Upper lobe of right lung (tissue), 1 donor: ENCODE data around the gene ZC3H7A. TPM values are rescaled to one million over a fixed set of nuclear protein-coding genes. Genes with fewer than 3 reads are reported as not detected.

ENCODE experiments used
- ATAC-seq: fragments of 200-7000 bp; cut with Tn5 transposase; one replicate; pipeline ENCODE4 v1.9.1; 2020; ENCODE audit warnings: mild to moderate bottlenecking, moderate library complexity
- DNase-seq: peaks from one replicate; pipeline ENCODE4 v3.0.0-alpha.2; 2020
- H3K27ac ChIP-seq: fragments of 200-600 bp; one replicate; pipeline ENCODE4 v1.8.0; 2022
- H3K27me3 ChIP-seq: fragments of 200-600 bp; one replicate; pipeline ENCODE4 v1.8.0; 2022; ENCODE audit warnings: mild to moderate bottlenecking
- H3K36me3 ChIP-seq: fragments of 200-600 bp; one replicate; pipeline ENCODE4 v1.8.0; 2022
- H3K4me1 ChIP-seq: fragments of 200-600 bp; one replicate; pipeline ENCODE4 v1.8.0; 2022
- H3K4me3 ChIP-seq: fragments of 200-600 bp; one replicate; pipeline ENCODE4 v1.8.0; 2022; ENCODE audit warnings: mild to moderate bottlenecking
- H3K9me3 ChIP-seq: fragments of 200-600 bp; one replicate; pipeline ENCODE4 v1.8.0; 2022
- intact Hi-C: fragments of 100-400 bp; cut with DNase I; formaldehyde crosslinking; loops from one replicate; pipeline ENCODE4 v1.11.0; 2022
- total RNA-seq: library from RNA; stranded (reverse); fragmentation: NEBNext Ultra II Directional; extraction: Animal tissue kit (Norgen Biotek cat#: 25700); gene quantifications from one replicate; pipeline ENCODE4 v1.2.1, GENCODE V29; 2021
- TF ChIP-seq, protein P1 (sequence below): fragments of 200-600 bp; IDR thresholded peaks from one replicate; pipeline ENCODE4 v1.8.0; 2022; ENCODE audit warnings: antibody characterized with exemption
- donor health status: DM: no; HTN: yes; CAD: no; lungs with severe emphysema.

Gene ZC3H7A
- total RNA-seq, 1 donor from 2014 or later, result 71.2 TPM

DNA sequence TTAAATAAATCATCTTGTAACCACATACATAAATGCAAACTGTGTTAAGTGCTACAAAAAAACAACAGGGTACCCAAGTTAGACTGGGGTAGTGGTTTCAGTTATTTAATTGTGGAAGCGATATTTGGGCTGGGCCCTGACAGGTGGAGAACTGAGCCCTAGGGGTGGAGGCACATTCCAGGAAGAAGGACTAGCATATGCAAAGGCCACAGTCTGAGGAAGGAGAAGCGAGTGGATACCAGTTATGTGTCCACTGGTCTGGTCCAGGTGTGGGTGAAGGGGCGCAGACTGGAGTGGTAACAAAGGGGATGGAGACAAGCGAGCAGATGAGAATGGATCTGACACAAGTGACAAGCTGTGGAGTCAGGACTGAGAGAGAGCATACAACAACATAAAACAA is 77.3 kb downstream of the ZC3H7A start:
- Histone ChIP-seq H3K27ac (no peak overlapping the region), H3K36me3 (peaks cover 72% of the 10 kb centered on the region), H3K4me3 (no peak overlapping the region), H3K4me1 (peaks cover 27% of the 10 kb centered on the region), H3K27me3 (no peaks in the 10 kb centered on the region), H3K9me3 (no peaks in the 10 kb centered on the region)
- DNase-seq (no peak), ATAC-seq (no peak)
- intact Hi-C loops, result loop anchor here (10.0 kb wide), 1 partner anchor 185 kb away; no protein-coding TSS in a partner anchor
- TF ChIP-seq, protein P1, sequence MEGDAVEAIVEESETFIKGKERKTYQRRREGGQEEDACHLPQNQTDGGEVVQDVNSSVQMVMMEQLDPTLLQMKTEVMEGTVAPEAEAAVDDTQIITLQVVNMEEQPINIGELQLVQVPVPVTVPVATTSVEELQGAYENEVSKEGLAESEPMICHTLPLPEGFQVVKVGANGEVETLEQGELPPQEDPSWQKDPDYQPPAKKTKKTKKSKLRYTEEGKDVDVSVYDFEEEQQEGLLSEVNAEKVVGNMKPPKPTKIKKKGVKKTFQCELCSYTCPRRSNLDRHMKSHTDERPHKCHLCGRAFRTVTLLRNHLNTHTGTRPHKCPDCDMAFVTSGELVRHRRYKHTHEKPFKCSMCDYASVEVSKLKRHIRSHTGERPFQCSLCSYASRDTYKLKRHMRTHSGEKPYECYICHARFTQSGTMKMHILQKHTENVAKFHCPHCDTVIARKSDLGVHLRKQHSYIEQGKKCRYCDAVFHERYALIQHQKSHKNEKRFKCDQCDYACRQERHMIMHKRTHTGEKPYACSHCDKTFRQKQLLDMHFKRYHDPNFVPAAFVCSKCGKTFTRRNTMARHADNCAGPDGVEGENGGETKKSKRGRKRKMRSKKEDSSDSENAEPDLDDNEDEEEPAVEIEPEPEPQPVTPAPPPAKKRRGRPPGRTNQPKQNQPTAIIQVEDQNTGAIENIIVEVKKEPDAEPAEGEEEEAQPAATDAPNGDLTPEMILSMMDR, result no peak

DNA sequence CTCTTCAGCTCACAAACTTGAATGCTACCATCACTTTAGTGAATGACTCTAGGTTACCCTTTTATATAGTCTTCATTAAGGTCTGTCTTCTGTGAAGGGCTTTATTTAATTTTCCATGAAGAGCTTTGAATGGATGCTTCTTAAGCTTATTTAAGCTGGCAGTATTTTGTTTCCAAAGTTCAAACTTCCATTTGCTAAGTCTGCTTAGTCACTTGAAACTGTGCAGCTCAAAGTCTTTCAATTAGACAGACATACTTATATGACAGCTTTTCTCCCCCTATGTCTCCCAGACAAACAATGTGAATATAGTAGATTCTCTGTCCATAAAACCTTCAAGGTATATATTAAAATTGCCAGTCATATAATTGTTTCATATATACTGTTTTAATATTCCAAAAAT is 77.9 kb downstream of the ZC3H7A start:
- H3K9me3 ChIP-seq, result no peaks in the 10 kb centered on the region
- H3K4me3 ChIP-seq, result no peak overlapping the region
- TF ChIP-seq, protein P1, result no peak
- ATAC-seq (no peak), DNase-seq (no peak)
- intact Hi-C loops, result loop anchor here (10.0 kb wide), 1 partner anchor 184 kb away; no protein-coding TSS in a partner anchor
- no peak overlapping the region for H3K27ac ChIP-seq
- H3K4me1 ChIP-seq, result peaks cover 24% of the 10 kb centered on the region
- no peaks in the 10 kb centered on the region for H3K27me3 ChIP-seq
- H3K36me3 ChIP-seq, result peaks cover 69% of the 10 kb centered on the region

DNA sequence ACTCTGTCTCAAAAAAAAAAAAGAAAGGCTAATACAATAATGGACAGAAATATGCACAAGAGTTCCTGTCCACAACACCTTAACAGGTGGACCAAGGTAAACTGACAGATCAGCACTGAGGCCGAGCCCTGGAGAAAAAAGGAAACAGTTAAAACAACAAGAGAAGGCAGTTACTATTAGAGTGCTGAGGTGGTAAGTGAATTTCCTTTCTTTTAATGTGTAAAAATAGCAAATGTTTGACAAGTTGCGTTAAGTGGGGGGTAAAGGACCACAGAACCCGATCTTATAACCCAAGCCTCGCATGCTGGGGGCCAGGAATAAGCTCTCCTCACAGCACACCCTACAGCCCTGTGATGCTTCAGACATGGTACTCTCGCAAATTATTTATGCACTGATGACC is 79.2 kb downstream of the ZC3H7A start:
- Histone ChIP-seq H3K27me3 (no peaks in the 10 kb centered on the region), H3K27ac (no peak overlapping the region), H3K4me1 (peaks cover 16% of the 10 kb centered on the region), H3K36me3 (peaks cover 68% of the 10 kb centered on the region), H3K4me3 (no peak overlapping the region), H3K9me3 (no peaks in the 10 kb centered on the region)
- DNase-seq (no peak), ATAC-seq (no peak)
- intact Hi-C loops, result loop anchor here (10.0 kb wide), 1 partner anchor 183 kb away; no protein-coding TSS in a partner anchor
- TF ChIP-seq, protein P1, result no peak

DNA sequence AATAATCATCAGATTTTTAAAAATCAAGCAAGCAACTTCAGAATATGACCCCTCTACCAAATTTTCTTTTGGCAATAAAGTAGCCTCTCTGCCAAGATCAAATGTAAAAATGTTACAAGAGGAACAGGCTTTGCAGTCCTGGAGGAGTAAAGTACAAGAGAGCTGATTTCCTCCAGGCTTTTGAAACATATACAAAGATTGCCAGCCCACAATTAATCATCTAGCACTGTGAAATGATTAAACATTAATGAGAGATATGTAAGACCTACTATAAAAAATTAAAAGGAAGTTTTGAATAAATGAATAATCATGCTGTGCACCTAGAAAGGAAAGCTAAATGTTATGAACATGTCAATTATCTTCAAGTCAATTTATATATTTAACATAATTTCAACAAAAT is 80.7 kb downstream of the ZC3H7A start:
- ATAC-seq, result no peak
- no peaks in the 10 kb centered on the region for H3K27me3 ChIP-seq
- intact Hi-C loops, result loop anchor here (10.0 kb wide), 1 partner anchor 182 kb away; no protein-coding TSS in a partner anchor
- H3K36me3 ChIP-seq, result peaks cover 57% of the 10 kb centered on the region
- no peak overlapping the region for H3K4me3 ChIP-seq
- peaks cover 3% of the 10 kb centered on the region for H3K4me1 ChIP-seq
- H3K27ac ChIP-seq, result no peak overlapping the region
- no peaks in the 10 kb centered on the region for H3K9me3 ChIP-seq
- no peak for DNase-seq
- TF ChIP-seq, protein P1, result no peak

DNA sequence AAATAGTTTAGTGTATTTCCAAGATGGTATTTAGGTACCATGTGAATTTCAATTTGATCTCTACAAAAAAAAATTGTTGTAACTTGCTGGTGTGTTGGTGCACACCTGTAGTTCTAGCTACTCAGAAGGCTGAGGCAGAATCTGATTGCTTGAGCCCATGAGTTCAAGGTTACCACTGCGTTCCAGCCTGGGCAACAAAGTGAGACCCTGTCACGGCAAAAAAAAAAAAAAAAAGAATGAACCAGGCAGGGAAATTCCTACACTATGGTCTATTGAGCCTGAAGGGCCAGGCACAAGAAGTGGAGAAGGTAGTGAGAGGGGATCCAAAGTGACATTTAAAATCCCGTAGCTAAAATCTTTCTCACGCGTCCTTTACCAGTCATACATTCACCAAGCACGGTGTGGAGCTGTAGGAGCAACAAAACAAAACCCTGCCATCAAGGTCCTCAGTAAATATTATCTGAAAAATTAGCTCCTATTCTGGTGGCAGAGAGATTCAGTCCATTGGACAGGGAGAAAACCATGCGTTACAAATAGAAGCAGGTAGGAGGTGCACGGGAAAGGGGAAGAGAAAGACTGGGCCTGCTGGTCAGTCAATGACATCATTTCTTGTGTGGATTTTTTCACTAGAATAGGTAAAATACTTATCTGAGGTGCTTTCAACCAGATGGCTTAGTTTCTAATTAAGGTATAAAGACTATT is 81.7 kb downstream of the ZC3H7A start:
- Histone ChIP-seq H3K4me1 (peaks cover 3% of the 10 kb centered on the region), H3K27ac (no peak overlapping the region), H3K27me3 (no peaks in the 10 kb centered on the region), H3K4me3 (no peak overlapping the region), H3K36me3 (peaks cover 57% of the 10 kb centered on the region), H3K9me3 (no peaks in the 10 kb centered on the region)
- intact Hi-C loops, result loop anchor here (10.0 kb wide), 1 partner anchor 181 kb away; no protein-coding TSS in a partner anchor
- TF ChIP-seq, protein P1, result no peak
- DNase-seq (no peak), ATAC-seq (no peak)
